ENCODE measurements around the gene KLHL40. TPM values are rescaled to one million over a fixed set of nuclear protein-coding genes. Genes with fewer than 3 reads are reported as not detected.

Gene KLHL40
- total RNA-seq, 1 experiment from 2014 or later = not detected

GRCh38 chr3:42637001-42637400, 48.3 kb upstream of the KLHL40 start:
- H2AFZ ChIP-seq (ENCODE audit: low read length) = no peak overlapping the region
- no peak overlapping the region for H4K8ac ChIP-seq (replicated peaks; ENCODE audit: insufficient read length, low read depth, low read length)
- TF ChIP-seq, protein P1, sequence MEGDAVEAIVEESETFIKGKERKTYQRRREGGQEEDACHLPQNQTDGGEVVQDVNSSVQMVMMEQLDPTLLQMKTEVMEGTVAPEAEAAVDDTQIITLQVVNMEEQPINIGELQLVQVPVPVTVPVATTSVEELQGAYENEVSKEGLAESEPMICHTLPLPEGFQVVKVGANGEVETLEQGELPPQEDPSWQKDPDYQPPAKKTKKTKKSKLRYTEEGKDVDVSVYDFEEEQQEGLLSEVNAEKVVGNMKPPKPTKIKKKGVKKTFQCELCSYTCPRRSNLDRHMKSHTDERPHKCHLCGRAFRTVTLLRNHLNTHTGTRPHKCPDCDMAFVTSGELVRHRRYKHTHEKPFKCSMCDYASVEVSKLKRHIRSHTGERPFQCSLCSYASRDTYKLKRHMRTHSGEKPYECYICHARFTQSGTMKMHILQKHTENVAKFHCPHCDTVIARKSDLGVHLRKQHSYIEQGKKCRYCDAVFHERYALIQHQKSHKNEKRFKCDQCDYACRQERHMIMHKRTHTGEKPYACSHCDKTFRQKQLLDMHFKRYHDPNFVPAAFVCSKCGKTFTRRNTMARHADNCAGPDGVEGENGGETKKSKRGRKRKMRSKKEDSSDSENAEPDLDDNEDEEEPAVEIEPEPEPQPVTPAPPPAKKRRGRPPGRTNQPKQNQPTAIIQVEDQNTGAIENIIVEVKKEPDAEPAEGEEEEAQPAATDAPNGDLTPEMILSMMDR (conservative IDR thresholded peaks at IDR 0.05) = no peak
- no peaks in the 10 kb centered on the region for H3K9me3 ChIP-seq (ENCODE audit: control insufficient read depth, low read depth, low read length)
- no peak overlapping the region for H3K4me2 ChIP-seq (ENCODE audit: insufficient read depth, insufficient read length, low read length)
- H3T11ph ChIP-seq (ENCODE audit: low read length) = no peak overlapping the region
- Mint-ChIP-seq H3K4me3 (no peak overlapping the region), H3K4me1 (peaks cover 6 to 11% of the 10 kb centered on the region in 2 experiments; a peak in 3 of 4 replicates), H3K36me3 (ENCODE audit: insufficient read depth in 1 of 3, low read depth in 3 of 3) (peaks cover 25 to 49% (median 47%) of the 10 kb centered on the region in 3 experiments; a peak in 6 of 7 replicates), H3K27me3 (ENCODE audit: low read depth) (no peaks in the 10 kb centered on the region), H3K27ac (no peak overlapping the region), H3K9me3 (no peaks in the 10 kb centered on the region)
- no peaks in the 10 kb centered on the region for H3K4me1 ChIP-seq (ENCODE audit: insufficient read depth, low read length)
- no peak overlapping the region for H3K9ac ChIP-seq (ENCODE audit: extremely low read depth, insufficient read length, low read length)
- H2BK20ac ChIP-seq (ENCODE audit: low read depth, low read length, poor library complexity, severe bottlenecking) = no peak overlapping the region
- H3K27ac ChIP-seq (ENCODE audit: insufficient read length, low read depth, low read length) = no peak overlapping the region
- H3K14ac ChIP-seq (ENCODE audit: insufficient read depth, low read length) = no peak overlapping the region
- no peaks in the 10 kb centered on the region for H3K23me2 ChIP-seq (ENCODE audit: insufficient read length, low read depth, low read length, poor library complexity, severe bottlenecking)
- H3K27me3 ChIP-seq (ENCODE audit: insufficient read depth, low read length) = no peaks in the 10 kb centered on the region
- no peaks in the 10 kb centered on the region for H4K20me1 ChIP-seq (ENCODE audit: control insufficient read depth, insufficient read depth, insufficient read length)
- no peak overlapping the region for H3K56ac ChIP-seq (ENCODE audit: insufficient read length, low read depth, low read length)
- no peak overlapping the region for H2AK5ac ChIP-seq (ENCODE audit: insufficient read length, low read length)
- no peak overlapping the region for H3K18ac ChIP-seq (ENCODE audit: insufficient read length, low read depth, low read length)
- H3K23ac ChIP-seq (ENCODE audit: insufficient read length, low read depth, low read length) = no peak overlapping the region
- H3K4ac ChIP-seq (ENCODE audit: low read depth, low read length) = no peak overlapping the region
- no peak overlapping the region for H2BK120ac ChIP-seq (ENCODE audit: low read depth, low read length, poor library complexity, severe bottlenecking)
- H2BK5ac ChIP-seq (ENCODE audit: insufficient read length, low read length) = no peak overlapping the region
- no peak overlapping the region for H4K5ac ChIP-seq (ENCODE audit: insufficient read length, low read depth, low read length)
- H4K91ac ChIP-seq (ENCODE audit: insufficient read length, low read depth, low read length) = no peak overlapping the region
- no CpG with 5 or more reads among the region's 6 CpGs for WGBS (ENCODE audit: extremely low coverage, insufficient read length, low lambda C conversion rate)
- no peak for DNase-seq
- no peak overlapping the region for H2BK15ac ChIP-seq (ENCODE audit: low read depth, low read length)
- H3K79me1 ChIP-seq (ENCODE audit: insufficient read depth, low read depth, low read length, poor library complexity, severe bottlenecking) = peaks cover 9% of the 10 kb centered on the region
- H2BK12ac ChIP-seq (ENCODE audit: insufficient read length, low read depth, low read length) = no peak overlapping the region
- H3K79me2 ChIP-seq (ENCODE audit: insufficient read depth, low read length) = no peaks in the 10 kb centered on the region

All from H9 (cell line).